PC-9 (cell line): ENCODE results near the gene SRPRB. TPM values are rescaled to one million over a fixed set of nuclear protein-coding genes. Genes with fewer than 3 reads are reported as not detected.

Experiments used
- BruUV-seq: library from RNA; stranded (reverse); fragments of 400-500 nt; replicated peaks from 2 replicates; lab custom pipeline; 2021; lab: Mats Ljungman, UMichigan
- CTCF ChIA-PET: fragments of 300-600 bp; sonication (Branson Sonifier 250); formaldehyde crosslinking; loops from one replicate; lab custom pipeline; 2022; ENCODE audit warnings: antibody characterized with exemption; lab: Charles Lee
- POLR2A ChIA-PET: fragments of 300-600 bp; sonication (Branson Sonifier 250); formaldehyde crosslinking; loops from one replicate; lab custom pipeline; 2022; ENCODE audit warnings: antibody characterized with exemption; ENCODE audit not compliant: unreplicated experiment; lab: Charles Lee
- DNase-seq, 2 experiments: peaks; one replicate each; pipeline versions ENCODE4 v3.0.0 to v3.0.0-alpha.2; 2015 to 2022; ENCODE audit warnings: mixed read lengths in 1 of 2
- H2AFZ ChIP-seq: fragments of 200-600 bp; sonication (generic); 2 replicates; pipeline ENCODE4 v1.8.1; 2017; ENCODE audit warnings: antibody characterized with exemption
- H3F3A ChIP-seq: fragments of 200-600 bp; sonication (generic); 2 replicates; pipeline ENCODE4 v1.8.1; 2017; ENCODE audit warnings: antibody characterized with exemption, mild to moderate bottlenecking, low read depth; ENCODE audit not compliant: insufficient read depth
- H3K27ac ChIP-seq: fragments of 200-600 bp; sonication (generic); 2 replicates; pipeline ENCODE4 v1.6.1; 2016; ENCODE audit warnings: mixed run types
- H3K27me3 ChIP-seq: fragments of 200-600 bp; sonication (generic); 2 replicates; pipeline ENCODE4 v1.6.1; 2016; ENCODE audit warnings: low read depth, mixed run types; ENCODE audit not compliant: insufficient read depth
- H3K36me3 ChIP-seq: fragments of 200-600 bp; sonication (generic); 2 replicates; pipeline ENCODE4 v1.6.1; 2016; ENCODE audit warnings: low read depth, mixed run types
- H3K4me1 ChIP-seq: fragments of 200-600 bp; sonication (generic); replicated peaks from 2 replicates; pipeline ENCODE4 v1.6.1; 2016; ENCODE audit warnings: mixed run types; ENCODE audit not compliant: insufficient read depth
- H3K4me2 ChIP-seq: fragments of 200-600 bp; sonication (generic); 2 replicates; pipeline ENCODE4 v1.6.1; 2017; ENCODE audit warnings: mixed run types
- H3K4me3 ChIP-seq: fragments of 200-600 bp; sonication (generic); 2 replicates; pipeline ENCODE4 v1.6.1; 2016; ENCODE audit warnings: mixed run types
- H3K79me2 ChIP-seq: fragments of 200-600 bp; sonication (generic); 2 replicates; pipeline ENCODE4 v1.6.1; 2017; ENCODE audit warnings: low read depth, mixed run types
- H3K9me2 ChIP-seq: fragments of 200-600 bp; sonication (generic); 2 replicates; pipeline ENCODE4 v1.8.1; 2017; ENCODE audit warnings: mild to moderate bottlenecking; ENCODE audit not compliant: insufficient read depth
- H3K9me3 ChIP-seq: fragments of 200-600 bp; sonication (generic); 2 replicates; pipeline ENCODE4 v1.8.1; 2016; ENCODE audit warnings: low read depth; ENCODE audit not compliant: insufficient read depth
- H4K20me1 ChIP-seq: fragments of 200-600 bp; sonication (generic); 2 replicates; pipeline ENCODE4 v1.8.1; 2017; ENCODE audit not compliant: insufficient read depth
- CTCF ChIP-seq: fragments of 200-600 bp; sonication (generic); conservative IDR thresholded peaks from 2 replicates; pipeline ENCODE4 v1.6.1; 2017; ENCODE audit warnings: mixed run types, antibody characterized with exemption, mild to moderate bottlenecking, moderate library complexity
- EZH2 ChIP-seq: fragments of 200-600 bp; sonication (generic); IDR thresholded peaks from 2 replicates; pipeline ENCODE4 v1.8.0; 2017; ENCODE audit warnings: antibody characterized with exemption, low read depth
- intact Hi-C: fragments of 100-400 bp; cut with micrococcal nuclease; formaldehyde crosslinking; loops from one replicate; pipeline ENCODE4 v1.10.0; 2022; ENCODE audit not compliant: unreplicated experiment
- total RNA-seq: library from RNA; stranded (reverse); gene quantifications from 2 replicates; pipeline ENCODE4 v1.2.3, GENCODE V29; 2021

Gene SRPRB
- total RNA-seq, 1 experiment from 2014 or later: 25.5 TPM

- Histone ChIP-seq H3K79me2 (no peaks in the 10 kb centered on the region), H3K36me3 (peaks cover 31% of the 10 kb centered on the region), H3K27ac (no peak overlapping the region), H3K4me1 (no peaks in the 10 kb centered on the region), H3K4me3 (no peak overlapping the region), H3F3A (0 out of 2 replicates have a peak, but pooled peaks cover 4% of the 10 kb centered on the region), H2AFZ (no peak overlapping the region), H3K27me3 (no peaks in the 10 kb centered on the region), H4K20me1 (no peaks in the 10 kb centered on the region), H3K9me2 (no peaks in the 10 kb centered on the region), H3K9me3 (no peaks in the 10 kb centered on the region), H3K4me2 (no peak overlapping the region)
- intact Hi-C loops: loop anchor here (5.0 kb wide), 1 partner anchor 665 kb away; the partner anchor contains the start of genes ANAPC13 and CEP63
- TF ChIP-seq EZH2 (no peak), CTCF (no peak)
- BruUV-seq: no TSS peak
- DNase-seq: no peak
- ChIA-PET CTCF (no interaction called here), POLR2A (no interaction called here)
Observed at GRCh38 chr3:133821767-133822638, 16.4 kb downstream of the SRPRB start.

GRCh38 chr3:133824961-133825485, 19.4 kb downstream of the SRPRB start:
- DNase-seq: no peak
- H3K36me3 ChIP-seq: peaks cover 12% of the 10 kb centered on the region
- no peak overlapping the region for H3K27ac ChIP-seq
- H3K4me3 ChIP-seq: no peak overlapping the region
- no peaks in the 10 kb centered on the region for H3K9me3 ChIP-seq
- CTCF ChIA-PET: no interaction called here
- no peaks in the 10 kb centered on the region for H4K20me1 ChIP-seq
- no peaks in the 10 kb centered on the region for H3K9me2 ChIP-seq
- no peaks in the 10 kb centered on the region for H3F3A ChIP-seq
- H2AFZ ChIP-seq: no peak overlapping the region
- TF ChIP-seq CTCF (no peak), EZH2 (no peak)
- H3K4me1 ChIP-seq: no peaks in the 10 kb centered on the region
- BruUV-seq: no TSS peak
- H3K4me2 ChIP-seq: no peak overlapping the region
- no peaks in the 10 kb centered on the region for H3K27me3 ChIP-seq
- POLR2A ChIA-PET: no interaction called here
- H3K79me2 ChIP-seq: no peaks in the 10 kb centered on the region
- intact Hi-C loops: loop anchor here (5.0 kb wide), 1 partner anchor 662 kb away; the partner anchor contains the start of genes ANAPC13 and CEP63

- Histone ChIP-seq H3K79me2 (no peaks in the 10 kb centered on the region), H3K4me3 (no peak overlapping the region), H3F3A (no peaks in the 10 kb centered on the region), H3K36me3 (peaks cover 8% of the 10 kb centered on the region), H4K20me1 (no peaks in the 10 kb centered on the region), H3K9me3 (no peaks in the 10 kb centered on the region), H3K27me3 (peaks cover 5% of the 10 kb centered on the region; the same call in 1 of the 2 replicates), H3K4me1 (no peaks in the 10 kb centered on the region), H2AFZ (no peak overlapping the region), H3K27ac (no peak overlapping the region), H3K4me2 (no peak overlapping the region), H3K9me2 (no peaks in the 10 kb centered on the region)
- no peak for DNase-seq
- ChIA-PET CTCF (no interaction called here), POLR2A (no interaction called here)
- TF ChIP-seq EZH2 (no peak), CTCF (no peak)
- intact Hi-C loops: no loop called here
- BruUV-seq: no TSS peak
Observed at GRCh38 chr3:133825969-133826727, 20.5 kb downstream of the SRPRB start.
